H1 (cell line): ENCODE data around the gene LRRN1. TPM values are rescaled to one million over a fixed set of nuclear protein-coding genes. Genes with fewer than 3 reads are reported as not detected.

Source experiments
- CTCF ChIA-PET: fragments of 300-600 bp; sonication (Branson Sonifier 250); formaldehyde crosslinking; loops from one replicate; lab custom pipeline; 2021; ENCODE audit not compliant: partially characterized antibody; lab: Charles Lee
- POLR2A ChIA-PET: fragments of 300-600 bp; sonication (Branson Sonifier 250); formaldehyde crosslinking; loops from one replicate; lab custom pipeline; 2021; ENCODE audit warnings: inconsistent platforms; ENCODE audit not compliant: partially characterized antibody; lab: Charles Lee
- DNase-seq, 2 experiments: peaks; one replicate each; pipeline versions ENCODE4 v3.0.0 to v3.0.0-alpha.2; 2010 to 2022; ENCODE audit warnings: low spot score in 2 of 2, low read depth in 1 of 2, mixed read lengths in 1 of 2
- FAIRE-seq: peaks from 2 replicates; lab custom pipeline; 2011; peaks lifted over from hg19 to GRCh38; lab: Jason Lieb, UNC
- H2AFZ ChIP-seq: 2 replicates; pipeline ENCODE4 v1.8.1; 2012; ENCODE audit warnings: low read length, inconsistent platforms
- H2AK5ac ChIP-seq: 2 replicates; pipeline ENCODE4 v1.6.1; 2013; ENCODE audit warnings: low read depth, low read length
- H2BK120ac ChIP-seq: replicated peaks from 2 replicates; pipeline ENCODE3; 2013; ENCODE audit warnings: low read depth, low read length, inconsistent platforms
- H2BK12ac ChIP-seq: 2 replicates; pipeline ENCODE4 v1.6.1; 2013; ENCODE audit warnings: low read depth, low read length
- H2BK15ac ChIP-seq: 2 replicates; pipeline ENCODE4 v1.6.1; 2013; ENCODE audit warnings: low read length
- H2BK20ac ChIP-seq: 2 replicates; pipeline ENCODE4 v1.6.1; 2013; ENCODE audit warnings: low read length
- H2BK5ac ChIP-seq: 2 replicates; pipeline ENCODE4 v1.6.1; 2013; ENCODE audit warnings: low read depth, low read length
- H3K14ac ChIP-seq: 2 replicates; pipeline ENCODE4 v1.6.1; 2013; ENCODE audit warnings: inconsistent platforms; ENCODE audit not compliant: insufficient read length
- H3K18ac ChIP-seq: 2 replicates; pipeline ENCODE4 v1.6.1; 2013; ENCODE audit warnings: low read length; ENCODE audit errors: extremely low read depth
- H3K23ac ChIP-seq: 2 replicates; pipeline ENCODE4 v1.6.1; 2013; ENCODE audit warnings: inconsistent platforms; ENCODE audit not compliant: insufficient read length
- H3K23me2 ChIP-seq: 2 replicates; pipeline ENCODE4 v1.6.1; 2013; ENCODE audit warnings: low read depth, low read length
- H3K27ac ChIP-seq: 2 replicates; pipeline ENCODE4 v1.6.1; 2011; ENCODE audit warnings: low read depth, low read length, inconsistent platforms
- H3K27me3 ChIP-seq, 4 experiments: replicated peaks in 1 of 4; 1 replicate in 1 of 4; 2 replicates in 3 of 4; pipeline versions ENCODE4 v1.6.1 to v1.8.1; 2011 to 2013; ENCODE audit warnings: low read length in 3 of 4, mild to moderate bottlenecking in 3 of 4, inconsistent platforms in 2 of 4, mixed read lengths in 2 of 4, moderate library complexity in 1 of 4; ENCODE audit not compliant: control insufficient read depth in 3 of 4, insufficient read depth in 3 of 4; ENCODE audit errors: extremely low read depth in 1 of 4
- H3K36me3 ChIP-seq, 4 experiments: 2 replicates each; pipeline versions ENCODE4 v1.6.1 to v1.8.1; 2011 to 2013; ENCODE audit warnings: mild to moderate bottlenecking in 4 of 4, low read length in 3 of 4, moderate library complexity in 2 of 4, control low read depth in 1 of 4, inconsistent platforms in 1 of 4; ENCODE audit not compliant: insufficient read depth in 4 of 4, control insufficient read depth in 2 of 4
- H3K4ac ChIP-seq: replicated peaks from 2 replicates; pipeline ENCODE3; 2013; ENCODE audit warnings: low read length, low read depth, mixed read lengths, inconsistent platforms; ENCODE audit not compliant: insufficient read length
- H3K4me1 ChIP-seq, 4 experiments: replicated peaks in 1 of 4; 1 replicate in 1 of 4; 2 replicates in 3 of 4; pipeline versions ENCODE4 v1.6.1 to v1.8.1; 2011 to 2013; ENCODE audit warnings: low read length in 3 of 4, inconsistent platforms in 2 of 4, mixed read lengths in 1 of 4; ENCODE audit not compliant: insufficient read depth in 4 of 4, control insufficient read depth in 3 of 4
- H3K4me2 ChIP-seq, 2 experiments: 2 replicates each; pipeline versions ENCODE4 v1.6.1 to v1.8.1; 2011 to 2013; ENCODE audit warnings: low read depth in 2 of 2, low read length in 2 of 2, control low read depth in 1 of 2, inconsistent platforms in 1 of 2, mild to moderate bottlenecking in 1 of 2; ENCODE audit not compliant: insufficient read depth in 1 of 2
- H3K4me3 ChIP-seq, 4 experiments: fragments of 200-600, 300-600 bp in 1 of 4; sonication (generic), shearing (Covaris generic), sonication (Bioruptor Twin) in 1 of 4; 2 replicates each; pipeline versions ENCODE4 v1.5.1 to v1.8.1; 2011 to 2016; ENCODE audit warnings: low read length in 4 of 4, low read depth in 3 of 4, control low read depth in 2 of 4, inconsistent platforms in 2 of 4, mild to moderate bottlenecking in 2 of 4, mixed read lengths in 1 of 4, moderate library complexity in 1 of 4; ENCODE audit not compliant: insufficient read depth in 2 of 4; ENCODE audit errors: extremely low read depth in 1 of 4
- H3K56ac ChIP-seq: replicated peaks from 2 replicates; pipeline ENCODE3; 2013; ENCODE audit warnings: low read depth, mild to moderate bottlenecking, mixed read lengths, low read length, inconsistent platforms; ENCODE audit not compliant: insufficient read length
- H3K79me1 ChIP-seq: 2 replicates; pipeline ENCODE4 v1.6.1; 2013; ENCODE audit warnings: low read depth, low read length, control low read depth
- H3K79me2 ChIP-seq, 2 experiments: 2 replicates each; pipeline versions ENCODE4 v1.6.1 to v1.8.1; 2012 to 2013; ENCODE audit warnings: low read length in 2 of 2, mild to moderate bottlenecking in 2 of 2, inconsistent platforms in 1 of 2; ENCODE audit not compliant: insufficient read depth in 2 of 2, control insufficient read depth in 1 of 2
- H3K9ac ChIP-seq, 4 experiments: replicated peaks in 1 of 4; 1 replicate in 1 of 4; 2 replicates in 3 of 4; pipeline versions ENCODE4 v1.6.1 to v1.8.1; 2011 to 2013; ENCODE audit warnings: low read depth in 3 of 4, low read length in 3 of 4, control low read depth in 2 of 4, mild to moderate bottlenecking in 2 of 4, moderate library complexity in 2 of 4, inconsistent platforms in 1 of 4; ENCODE audit errors: extremely low read depth in 1 of 4
- H3K9me3 ChIP-seq, 2 experiments: 2 replicates each; pipeline versions ENCODE4 v1.6.1 to v1.8.1; 2012 to 2013; ENCODE audit warnings: mild to moderate bottlenecking in 2 of 2, moderate library complexity in 2 of 2, control low read depth in 1 of 2, inconsistent platforms in 1 of 2, low read depth in 1 of 2, low read length in 1 of 2, mixed read lengths in 1 of 2; ENCODE audit not compliant: insufficient read depth in 2 of 2
- H4K20me1 ChIP-seq, 2 experiments: replicated peaks in 1 of 2; 2 replicates each; pipeline versions ENCODE3 to v1.8.1; 2011 to 2013; ENCODE audit warnings: inconsistent platforms in 2 of 2, low read length in 2 of 2, mild to moderate bottlenecking in 1 of 2; ENCODE audit not compliant: insufficient read depth in 2 of 2, control insufficient read depth in 1 of 2
- H4K5ac ChIP-seq: 2 replicates; pipeline ENCODE4 v1.6.1; 2013; ENCODE audit warnings: low read length, low read depth, mixed read lengths, inconsistent platforms; ENCODE audit not compliant: insufficient read length
- H4K8ac ChIP-seq: 2 replicates; pipeline ENCODE4 v1.8.0; 2013; ENCODE audit warnings: mild to moderate bottlenecking, moderate library complexity, low read length, inconsistent platforms; ENCODE audit not compliant: insufficient read depth; ENCODE audit errors: extremely low read depth
- H4K91ac ChIP-seq: replicated peaks from 2 replicates; pipeline ENCODE3; 2013; ENCODE audit warnings: low read length, mixed read lengths, inconsistent platforms; ENCODE audit not compliant: insufficient read length
- ASH2L ChIP-seq: fragments of 200-600, 300-600 bp; sonication (generic); IDR thresholded peaks from one replicate; pipeline ENCODE4 v1.7.1; 2017; ENCODE audit warnings: low read length
- BCL11A ChIP-seq, 2 experiments: IDR thresholded peaks; one replicate each; pipeline ENCODE4 v1.6.1; 2011; ENCODE audit warnings: low read depth in 2 of 2, low read length in 2 of 2, mild to moderate bottlenecking in 2 of 2
- CTBP2 ChIP-seq: IDR thresholded peaks from 2 replicates; pipeline ENCODE4 v1.7.0; 2011; ENCODE audit warnings: borderline replicate concordance, mild to moderate bottlenecking, moderate library complexity, mixed read lengths, low read length; ENCODE audit not compliant: insufficient read depth, insufficient read length
- EZH2 ChIP-seq: fragments of 200-600 bp; sonication (generic); IDR thresholded peaks from 2 replicates; pipeline ENCODE4 v1.7.1; 2012; ENCODE audit warnings: low read depth, mild to moderate bottlenecking, moderate library complexity, low read length, inconsistent platforms; ENCODE audit not compliant: severe bottlenecking
- MAFK ChIP-seq: IDR thresholded peaks from 2 replicates; pipeline ENCODE4 v1.6.1; 2012; ENCODE audit warnings: low read depth, mild to moderate bottlenecking, improper control_type of control experiment, low read length
- POLR2A ChIP-seq, 2 experiments: IDR thresholded peaks; 1 replicate in 1 of 2; 2 replicates in 1 of 2; pipeline ENCODE4 v1.6.1; 2011; ENCODE audit warnings: low read depth in 2 of 2, low read length in 2 of 2, mild to moderate bottlenecking in 2 of 2; ENCODE audit errors: control extremely low read depth in 1 of 2
- RAD21 ChIP-seq, 2 experiments: IDR thresholded peaks in 1 of 2; conservative IDR thresholded peaks in 1 of 2; 2 replicates each; pipeline ENCODE4 v1.6.1; 2011; ENCODE audit warnings: low read depth in 2 of 2, low read length in 2 of 2, improper control_type of control experiment in 1 of 2, inconsistent platforms in 1 of 2, mild to moderate bottlenecking in 1 of 2, moderate library complexity in 1 of 2
- RBBP5 ChIP-seq: IDR thresholded peaks from 2 replicates; pipeline ENCODE4 v1.7.1; 2012; ENCODE audit warnings: low read depth, mild to moderate bottlenecking, inconsistent platforms, low read length, moderate library complexity, borderline replicate concordance
- RNF2 ChIP-seq: fragments of 200-900, 300-1000 bp; sonication (generic); IDR thresholded peaks from 2 replicates; pipeline ENCODE4 v1.7.1; 2016; ENCODE audit warnings: borderline replicate concordance, low read depth, mild to moderate bottlenecking, antibody characterized with exemption, low read length; ENCODE audit not compliant: poor library complexity, severe bottlenecking; ENCODE audit errors: missing control alignments
- TEAD4 ChIP-seq: IDR thresholded peaks from 2 replicates; pipeline ENCODE4 v1.6.1; 2012; ENCODE audit warnings: low read depth, low read length, inconsistent platforms, mixed read lengths
- YY1 ChIP-seq: IDR thresholded peaks from 2 replicates; pipeline ENCODE4 v1.6.1; 2011; ENCODE audit warnings: low read depth, mild to moderate bottlenecking, low read length
- WGBS, 2 experiments: shearing (Covaris generic) in 1 of 2; methylation state at CpG; one replicate each; pipeline versions ENCODE4 v1.1.6 to v1.1.7; 2013 to 2015; ENCODE audit warnings: low lambda C conversion rate in 2 of 2, mixed read lengths in 2 of 2, inconsistent platforms in 1 of 2, low coverage in 1 of 2, missing lambda C conversion rate in 1 of 2; ENCODE audit not compliant: insufficient replicate concordance in 2 of 2, insufficient coverage in 1 of 2, insufficient read length in 1 of 2; ENCODE audit errors: extremely low coverage in 1 of 2, missing lambda C conversion rate in 1 of 2; 5-methylcytosine and 5-hydroxymethylcytosine counted together
- polyA plus RNA-seq, 7 experiments: library from polyadenylated mRNA; depleted of rRNA in 3 of 7; stranded (reverse) in 5 of 7; unstranded in 2 of 7; fragments of >200 nt in 5 of 7; fragments of 200-250 nt in 2 of 7; gene quantifications; 1 replicate in 5 of 7; 2 replicates in 1 of 7; 4 replicates in 1 of 7; pipeline versions ENCODE4 v1.2.1 to v1.2.3, GENCODE V29; 2011 to 2013; ENCODE audit warnings: missing spikeins in 2 of 7, mixed read lengths in 2 of 7
- total RNA-seq: library from RNA; stranded (reverse); fragmentation: NEBNext Ultra II Directional; extraction: Animal tissue kit (Norgen Biotek cat#: 25700); gene quantifications from 2 replicates; pipeline ENCODE4 v1.2.1, GENCODE V29; 2021
- TF ChIP-seq, protein P1 (sequence below): IDR thresholded peaks from 2 replicates; pipeline ENCODE4 v1.6.1; 2012; ENCODE audit warnings: inconsistent platforms

Gene LRRN1
- total and polyA plus RNA-seq, 2 of the 8 experiments (the other 6 are each of a cell fraction or from before 2014, with no cell fraction given), result 159 to 199 TPM

DNA sequence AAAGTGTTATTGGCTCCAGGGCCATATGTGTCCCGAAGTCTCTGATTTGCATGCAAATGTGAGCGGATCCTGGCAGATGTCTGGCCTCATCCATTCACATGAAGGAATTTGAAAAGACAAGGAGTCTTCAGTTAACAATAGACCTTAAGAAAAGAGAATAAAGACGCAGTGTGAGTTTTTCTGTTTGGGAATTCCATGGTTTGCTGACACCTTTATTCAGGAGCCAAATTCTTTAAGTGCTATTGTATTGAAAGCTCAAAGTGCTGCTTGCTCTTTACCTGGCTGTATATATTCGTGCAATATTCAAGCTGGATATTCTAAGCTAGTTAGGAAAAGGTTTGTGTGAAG lies 2.2 kb downstream of the LRRN1 start:
- 1% methylated on average over 4 of the region's 4 CpGs; no CpG with 5 or more reads in 1 of the 2 experiments for WGBS, 2 experiments
- H3K56ac ChIP-seq, result no peak overlapping the region
- ChIA-PET CTCF (interaction anchor here (0.9 to 2.8 kb wide), 4 partner anchors 60 to 408 kb away, joined by 3 to 11 read pairs (median 4); no protein-coding TSS in a partner anchor), POLR2A (interaction anchor here (0.7 to 9.8 kb wide), 27 partner anchors 9 to 601 kb away, joined by 3 to 115 read pairs (median 5); no protein-coding TSS in a partner anchor)
- H2BK15ac ChIP-seq, result no peak overlapping the region
- no peak overlapping the region for H3K4ac ChIP-seq
- H2BK12ac ChIP-seq, result no peak overlapping the region
- H3K9me3 ChIP-seq, result no peaks in the 10 kb centered on the region
- peak overlapping the region; percentile 61 for H4K5ac ChIP-seq
- peak overlapping the region; percentile 95; the same call in 1 of the 2 replicates for H2BK5ac ChIP-seq
- H3K4me3 ChIP-seq, result peak overlapping the region; percentile 54 to 94 (median 87)
- DNase-seq (peak in 1 of 2 experiments; percentile 71), FAIRE-seq (peak; percentile 95)
- no peak overlapping the region for H4K91ac ChIP-seq
- no peak overlapping the region for H3K14ac ChIP-seq
- H3K9ac ChIP-seq, result peak overlapping the region in 3 of 4 experiments; percentile 88 to 92 (median 89); a peak in 5 of 7 replicates
- peaks cover 4% of the 10 kb centered on the region for H3K79me1 ChIP-seq
- H3K23me2 ChIP-seq, result peaks cover 12% of the 10 kb centered on the region
- H4K20me1 ChIP-seq, result peaks cover 13 to 20% of the 10 kb centered on the region in 2 experiments
- H3K27me3 ChIP-seq, result peaks cover 0 to 7% (median 2%) of the 10 kb centered on the region in 4 experiments; a peak in 5 of 7 replicates
- no peak overlapping the region for H4K8ac ChIP-seq
- H3K36me3 ChIP-seq, result peaks cover 0 to 51% (median 6%) of the 10 kb centered on the region in 4 experiments; a peak in 5 of 8 replicates
- H3K4me2 ChIP-seq, result peak overlapping the region; percentile 81 to 98
- no peak overlapping the region for H2AK5ac ChIP-seq
- H3K27ac ChIP-seq, result peak overlapping the region; percentile 93; the same call in 1 of the 2 replicates
- peaks cover 8 to 34% (median 19%) of the 10 kb centered on the region in 4 experiments; a peak in 6 of 7 replicates for H3K4me1 ChIP-seq
- no peak overlapping the region for H2BK120ac ChIP-seq
- no peak overlapping the region; the same call in 1 of the 2 replicates for H3K18ac ChIP-seq
- H3K23ac ChIP-seq, result no peak overlapping the region
- no peak overlapping the region for H2AFZ ChIP-seq
- H3K79me2 ChIP-seq, result peaks cover 31 to 68% of the 10 kb centered on the region in 2 experiments
- no peak overlapping the region for H2BK20ac ChIP-seq
- TF ChIP-seq TEAD4, result peak; percentile 93
- TF ChIP-seq RNF2, result no peak
- TF ChIP-seq BCL11A (IDR thresholded peaks at IDR 0.05; ENCODE audit: low read depth in 2 of 2, low read length in 2 of 2), result no peak
- no peak for TF ChIP-seq MAFK
- peak; percentile 60 to 77 for TF ChIP-seq POLR2A (IDR thresholded peaks at IDR 0.05; ENCODE audit: control extremely low read depth in 1 of 2, low read depth in 2 of 2, low read length in 2 of 2)
- TF ChIP-seq, protein P1, sequence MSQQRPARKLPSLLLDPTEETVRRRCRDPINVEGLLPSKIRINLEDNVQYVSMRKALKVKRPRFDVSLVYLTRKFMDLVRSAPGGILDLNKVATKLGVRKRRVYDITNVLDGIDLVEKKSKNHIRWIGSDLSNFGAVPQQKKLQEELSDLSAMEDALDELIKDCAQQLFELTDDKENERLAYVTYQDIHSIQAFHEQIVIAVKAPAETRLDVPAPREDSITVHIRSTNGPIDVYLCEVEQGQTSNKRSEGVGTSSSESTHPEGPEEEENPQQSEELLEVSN, result no peak
- no peak for TF ChIP-seq CTBP2
- no peak for TF ChIP-seq ASH2L
- TF ChIP-seq RAD21 (IDR thresholded peaks at IDR 0.05 in 1 of 2, conservative IDR thresholded peaks at IDR 0.05 in 1 of 2; ENCODE audit: low read depth in 2 of 2, low read length in 2 of 2), result no peak
- TF ChIP-seq RBBP5, result no peak
- TF ChIP-seq YY1, result peak; percentile 23; the same call in 1 of the 2 replicates
- TF ChIP-seq EZH2, result no peak
